Measurements from ENCODE around the gene DENND11.

DNA sequence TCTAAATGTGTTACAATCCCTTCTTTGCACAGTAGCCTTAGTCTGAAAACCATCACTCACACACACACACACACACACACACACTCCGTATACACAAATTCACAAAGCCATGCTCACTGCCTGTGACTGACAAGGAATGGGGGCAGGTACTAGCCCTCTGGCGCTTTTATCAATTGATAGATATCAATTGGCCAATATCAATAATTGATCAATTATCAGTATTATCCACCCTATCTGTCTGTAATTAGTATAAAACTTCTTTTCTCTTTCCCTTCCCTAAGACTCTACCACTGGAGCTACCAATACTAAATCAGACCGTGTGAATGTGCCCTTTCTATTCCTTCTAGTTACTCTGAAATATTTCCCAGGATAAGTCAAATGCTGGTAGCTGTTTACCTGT lies 2.1 kb downstream of the DENND11 start:
- TF ChIP-seq, protein P1, sequence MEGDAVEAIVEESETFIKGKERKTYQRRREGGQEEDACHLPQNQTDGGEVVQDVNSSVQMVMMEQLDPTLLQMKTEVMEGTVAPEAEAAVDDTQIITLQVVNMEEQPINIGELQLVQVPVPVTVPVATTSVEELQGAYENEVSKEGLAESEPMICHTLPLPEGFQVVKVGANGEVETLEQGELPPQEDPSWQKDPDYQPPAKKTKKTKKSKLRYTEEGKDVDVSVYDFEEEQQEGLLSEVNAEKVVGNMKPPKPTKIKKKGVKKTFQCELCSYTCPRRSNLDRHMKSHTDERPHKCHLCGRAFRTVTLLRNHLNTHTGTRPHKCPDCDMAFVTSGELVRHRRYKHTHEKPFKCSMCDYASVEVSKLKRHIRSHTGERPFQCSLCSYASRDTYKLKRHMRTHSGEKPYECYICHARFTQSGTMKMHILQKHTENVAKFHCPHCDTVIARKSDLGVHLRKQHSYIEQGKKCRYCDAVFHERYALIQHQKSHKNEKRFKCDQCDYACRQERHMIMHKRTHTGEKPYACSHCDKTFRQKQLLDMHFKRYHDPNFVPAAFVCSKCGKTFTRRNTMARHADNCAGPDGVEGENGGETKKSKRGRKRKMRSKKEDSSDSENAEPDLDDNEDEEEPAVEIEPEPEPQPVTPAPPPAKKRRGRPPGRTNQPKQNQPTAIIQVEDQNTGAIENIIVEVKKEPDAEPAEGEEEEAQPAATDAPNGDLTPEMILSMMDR (IDR thresholded peaks at IDR 0.05): no peak
- TF ChIP-seq POLR2A (IDR thresholded peaks at IDR 0.05): no peak
